MM.1S (cell line): ENCODE results near the gene LRRC15.

Source experiments
- CTCF ChIP-seq: fragments of 300-600 bp; sonication (generic); IDR thresholded peaks from 2 replicates; pipeline ENCODE4 v1.5.1; 2016; ENCODE audit warnings: antibody characterized with exemption, low read length, mixed read lengths
- EZH2 ChIP-seq: fragments of 300-600 bp; sonication (generic); optimal IDR thresholded peaks from 2 replicates; pipeline ENCODE3; 2017; ENCODE audit warnings: low read depth, mild to moderate bottlenecking, antibody characterized with exemption, low read length, mixed read lengths
- EZH2phosphoT487 ChIP-seq: fragments of 300-600 bp; sonication (generic); IDR thresholded peaks from 2 replicates; pipeline ENCODE4 v1.6.1; 2018; ENCODE audit warnings: antibody characterized with exemption, low read length

- TF ChIP-seq EZH2: no peak
- no peak for TF ChIP-seq CTCF
- TF ChIP-seq EZH2phosphoT487: no peak
Measured at GRCh38 chr3:194330160-194330559, 39.4 kb downstream of the LRRC15 start.
